Measurements from ENCODE around the gene NEDD8. TPM values are rescaled to one million over a fixed set of nuclear protein-coding genes. Genes with fewer than 3 reads are reported as not detected.
"Not testable (repeated sequence)": the region's sequence is repeated elsewhere in the genome, so short reads cannot be mapped to it uniquely, and the experiment has no call there.

Gene NEDD8
- total and polyA plus RNA-seq, 2 of the 4 experiments (the other 2 are of a cell fraction): 167 to 375 TPM

- Histone ChIP-seq H3K23ac (ENCODE audit: low read depth, low read length) (0 out of 2 replicates have a peak overlapping the region, but pooled peaks have one; percentile 37), H3K4me2 (ENCODE audit: low read depth, low read length) (peak overlapping the region; percentile 20; the same call in 1 of the 2 replicates), H4K8ac (ENCODE audit: low read depth in 2 of 2, low read length in 2 of 2) (peak overlapping the region in 1 of 2 experiments; percentile 6; a peak in 1 of 4 replicates), H3K14ac (replicated peaks; ENCODE audit: low read depth, low read length) (no peak overlapping the region), H2AK9ac (replicated peaks; ENCODE audit: low read depth, low read length, poor library complexity) (no peak overlapping the region), H3K79me1 (ENCODE audit: low read depth in 1 of 2, low read length in 2 of 2) (peaks cover 9 to 51% of the 10 kb centered on the region in 2 experiments), H3K9me3 (ENCODE audit: control insufficient read depth, insufficient read depth, low read length) (no peaks in the 10 kb centered on the region), H2BK15ac (ENCODE audit: low read depth, low read length) (no peak overlapping the region), H3K56ac (ENCODE audit: extremely low read depth, insufficient read depth, low read length) (no peak overlapping the region), H2AK5ac (ENCODE audit: low read depth, low read length) (peak overlapping the region; percentile 12; the same call in 1 of the 2 replicates), H3K27ac (ENCODE audit: insufficient read depth, low read length) (peak overlapping the region; percentile 44), H3K4me3 (ENCODE audit: insufficient read depth, low read depth, low read length) (no peak overlapping the region), H3K9me1 (ENCODE audit: insufficient read depth, low read length) (peaks cover 3% of the 10 kb centered on the region; the same call in 1 of the 2 replicates), H4K5ac (ENCODE audit: low read depth, low read length) (peak overlapping the region; percentile 12; the same call in 1 of the 2 replicates), H2BK120ac (ENCODE audit: low read depth, low read length) (peak overlapping the region; percentile 18; the same call in 1 of the 2 replicates), H3K9ac (ENCODE audit: low read depth, low read length) (no peak overlapping the region), H3K4me1 (ENCODE audit: control insufficient read depth, insufficient read depth, low read length) (peaks cover 4% of the 10 kb centered on the region), H3K27me3 (ENCODE audit: control insufficient read depth, insufficient read depth, low read length) (no peaks in the 10 kb centered on the region), H2BK5ac (ENCODE audit: low read depth, low read length, poor library complexity, severe bottlenecking) (peak overlapping the region; percentile 73), H3K18ac (ENCODE audit: low read depth, low read length) (peak overlapping the region; percentile 52; the same call in 1 of the 2 replicates), H4K91ac (ENCODE audit: insufficient read depth, low read depth, low read length) (0 out of 2 replicates have a peak overlapping the region, but pooled peaks have one; percentile 4), H4K20me1 (ENCODE audit: insufficient read depth, low read length) (no peaks in the 10 kb centered on the region; the same call in 1 of the 2 replicates), H3K36me3 (ENCODE audit: control insufficient read depth, insufficient read depth, low read length) (peaks cover 6% of the 10 kb centered on the region; the same call in 1 of the 2 replicates), H3K4ac (ENCODE audit: low read depth, low read length) (peak overlapping the region; percentile 53; the same call in 1 of the 2 replicates), H2AFZ (replicated peaks; ENCODE audit: low read length, poor library complexity) (no peak overlapping the region), H2BK20ac (ENCODE audit: low read depth, low read length) (no peak overlapping the region)
- BruUV-seq (replicated peaks): no TSS peak
- POLR2A ChIA-PET (ENCODE audit: unreplicated experiment): no interaction called here
- ATAC-seq (ENCODE audit: low read depth): peak; percentile 83
- 53% methylated on average over 4 of the region's 7 CpGs; no CpG with 5 or more reads in 1 of the 2 experiments for WGBS, 2 experiments (ENCODE audit: extremely low coverage in 2 of 2, insufficient read length in 1 of 2)
- dilution Hi-C loops (cut with HindIII; ENCODE audit: low sequenced_read_pairs, unreplicated experiment): no loop called here
- peak; percentile 87 for DNase-seq
- TF ChIP-seq CHD1 (IDR thresholded peaks at IDR 0.05; ENCODE audit: low read depth, low read length) (no peak), ELK1 (IDR thresholded peaks at IDR 0.05; ENCODE audit: borderline replicate concordance, low read depth, low read length) (no peak), CEBPB (IDR thresholded peaks at IDR 0.05; ENCODE audit: low read depth, low read length) (peak; percentile 70; the same call in 1 of the 2 replicates)
- in situ Hi-C loops (cut with MboI; ENCODE audit: low sequenced_read_pairs): no loop called here
- intact Hi-C loops (cut with micrococcal nuclease): no loop called here
- CTCF ChIA-PET: no interaction called here
Observed at GRCh38 chr14:24224618-24225071, 7.5 kb downstream of the NEDD8 start.

GRCh38 chr14:24222987-24223386, 9.2 kb downstream of the NEDD8 start:
- H2AFZ ChIP-seq (replicated peaks; ENCODE audit: low read length, poor library complexity); H3K9me3 ChIP-seq (ENCODE audit: control insufficient read depth, insufficient read depth, low read length); H4K20me1 ChIP-seq (ENCODE audit: insufficient read depth, low read length); H2AK9ac ChIP-seq (replicated peaks; ENCODE audit: low read depth, low read length, poor library complexity); CTCF ChIA-PET; H3K9ac ChIP-seq (ENCODE audit: low read depth, low read length); intact Hi-C loops (cut with micrococcal nuclease); DNase-seq; H3K4me3 ChIP-seq (ENCODE audit: insufficient read depth, low read depth, low read length); H2AK5ac ChIP-seq (ENCODE audit: low read depth, low read length); H3K9me1 ChIP-seq (ENCODE audit: insufficient read depth, low read length); H3K27ac ChIP-seq (ENCODE audit: insufficient read depth, low read length); POLR2A ChIA-PET (ENCODE audit: unreplicated experiment); ATAC-seq (ENCODE audit: low read depth); H3K4me2 ChIP-seq (ENCODE audit: low read depth, low read length); H3K56ac ChIP-seq (ENCODE audit: extremely low read depth, insufficient read depth, low read length); H3K4me1 ChIP-seq (ENCODE audit: control insufficient read depth, insufficient read depth, low read length); H4K5ac ChIP-seq (ENCODE audit: low read depth, low read length); H3K36me3 ChIP-seq (ENCODE audit: control insufficient read depth, insufficient read depth, low read length); H2BK15ac ChIP-seq (ENCODE audit: low read depth, low read length); H2BK20ac ChIP-seq (ENCODE audit: low read depth, low read length); H3K18ac ChIP-seq (ENCODE audit: low read depth, low read length); H4K91ac ChIP-seq (ENCODE audit: insufficient read depth, low read depth, low read length); H3K23ac ChIP-seq (ENCODE audit: low read depth, low read length); BruUV-seq (replicated peaks); in situ Hi-C loops (cut with MboI; ENCODE audit: low sequenced_read_pairs); H3K14ac ChIP-seq (replicated peaks; ENCODE audit: low read depth, low read length); H2BK120ac ChIP-seq (ENCODE audit: low read depth, low read length); dilution Hi-C loops (cut with HindIII; ENCODE audit: low sequenced_read_pairs, unreplicated experiment); H3K27me3 ChIP-seq (ENCODE audit: control insufficient read depth, insufficient read depth, low read length): not testable (repeated sequence)
- Histone ChIP-seq H2BK5ac (ENCODE audit: low read depth, low read length, poor library complexity, severe bottlenecking) (peak overlapping the region; percentile 23), H4K8ac (ENCODE audit: low read depth in 2 of 2, low read length in 2 of 2) (peak overlapping the region in 1 of 2 experiments; percentile 25; a peak in 1 of 4 replicates), H3K79me1 (ENCODE audit: low read depth in 1 of 2, low read length in 2 of 2) (peaks cover 12 to 53% of the 10 kb centered on the region in 2 experiments), H3K4ac (ENCODE audit: low read depth, low read length) (peak overlapping the region; percentile 22; the same call in 1 of the 2 replicates)
- WGBS, 2 experiments (ENCODE audit: extremely low coverage in 2 of 2, insufficient read length in 1 of 2): 100% methylated on average over 1 of the region's 4 CpGs; no CpG with 5 or more reads in 1 of the 2 experiments

All from IMR-90 (cell line).